IPS-NIHi7 (cell line): ENCODE measurements around the gene OR51V1.
"Not testable (repeated sequence)": the region's sequence is repeated elsewhere in the genome, so short reads cannot be mapped to it uniquely, and the experiment has no call there.

Experiments
- DNase-seq: peaks from one replicate; pipeline ENCODE4 v3.0.0; 2012; ENCODE audit warnings: mixed read lengths; ENCODE audit errors: extremely low spot score

OR51V1 gene

DNA sequence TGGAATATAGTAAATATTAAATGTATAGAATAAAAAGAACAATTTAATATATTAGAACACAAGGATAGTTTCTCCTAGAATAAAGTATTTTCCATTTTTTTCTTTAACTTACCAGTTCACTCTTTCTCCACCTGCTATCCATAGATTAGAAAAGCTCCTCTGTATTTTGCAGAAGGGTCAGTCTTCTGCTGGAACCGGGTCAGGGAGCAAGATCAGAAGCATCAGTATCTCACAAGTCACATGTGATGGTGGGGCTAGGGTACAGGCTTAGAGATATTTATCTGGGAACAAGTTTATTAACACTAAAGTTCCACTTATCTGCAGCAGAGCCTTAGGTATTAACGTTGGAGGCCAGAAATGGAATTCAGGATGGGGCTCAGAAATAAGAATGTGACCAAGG lies 28.6 kb downstream of the OR51V1 start:
- no peak for DNase-seq

DNA sequence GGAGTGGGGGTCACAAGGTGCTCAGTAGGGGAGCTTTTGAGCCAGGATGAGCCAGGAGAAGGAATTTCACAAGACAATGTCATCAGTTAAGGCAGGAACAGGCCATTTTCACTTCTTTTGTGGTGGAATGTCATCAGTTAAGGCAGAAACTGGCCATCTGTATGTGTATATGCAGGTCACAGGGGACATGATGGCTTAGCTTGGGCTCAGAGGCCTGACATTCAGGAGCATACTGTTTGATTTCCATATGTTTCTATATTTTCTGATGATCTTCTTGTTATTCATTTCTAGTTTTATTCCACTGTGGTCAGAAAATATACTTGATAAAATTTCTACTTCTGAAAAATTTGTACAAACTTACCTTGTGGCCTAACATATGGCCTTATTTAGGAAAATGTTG lies 34.6 kb downstream of the OR51V1 start:
- not testable (repeated sequence) for DNase-seq

DNA sequence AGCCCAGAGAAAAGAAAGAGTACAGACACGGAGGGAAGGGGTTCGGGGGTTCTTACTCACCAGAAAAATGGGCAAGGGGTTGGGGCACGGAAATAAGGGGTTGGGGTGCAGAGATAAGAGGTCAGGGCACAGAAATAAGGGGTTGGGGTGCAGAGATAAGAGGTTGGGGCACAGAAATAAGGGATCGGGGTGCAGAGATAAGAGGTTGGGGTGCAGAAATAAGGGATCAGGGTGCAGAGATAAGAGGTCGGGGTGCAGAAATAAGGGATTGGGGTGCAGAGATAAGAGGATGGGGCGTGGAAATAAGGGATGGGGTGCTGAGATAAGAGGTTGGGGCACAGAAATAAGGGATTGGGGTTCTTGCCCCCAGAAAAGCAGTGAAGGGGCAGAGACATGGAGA lies 35.7 kb downstream of the OR51V1 start:
- not testable (repeated sequence) for DNase-seq

DNA sequence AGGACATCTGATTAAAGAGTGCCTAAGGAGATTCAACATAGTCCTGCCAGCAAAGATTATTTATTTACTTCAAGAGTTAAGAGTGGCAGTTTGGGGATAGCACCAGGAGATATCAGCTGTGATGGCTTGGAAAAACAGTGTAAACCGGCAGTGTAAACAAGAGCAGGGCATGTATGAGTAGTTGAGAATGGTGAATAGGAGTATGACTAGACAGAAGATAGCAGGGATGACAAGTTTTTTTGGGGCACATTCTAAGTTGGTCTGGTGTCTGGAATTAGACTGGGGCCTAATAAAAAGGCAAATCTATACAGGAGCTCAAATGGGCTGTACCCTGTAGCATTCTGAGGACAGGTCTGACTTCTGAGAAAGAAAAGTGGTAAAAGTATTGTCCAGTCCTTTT lies 39.4 kb downstream of the OR51V1 start:
- DNase-seq = not testable (repeated sequence)

DNA sequence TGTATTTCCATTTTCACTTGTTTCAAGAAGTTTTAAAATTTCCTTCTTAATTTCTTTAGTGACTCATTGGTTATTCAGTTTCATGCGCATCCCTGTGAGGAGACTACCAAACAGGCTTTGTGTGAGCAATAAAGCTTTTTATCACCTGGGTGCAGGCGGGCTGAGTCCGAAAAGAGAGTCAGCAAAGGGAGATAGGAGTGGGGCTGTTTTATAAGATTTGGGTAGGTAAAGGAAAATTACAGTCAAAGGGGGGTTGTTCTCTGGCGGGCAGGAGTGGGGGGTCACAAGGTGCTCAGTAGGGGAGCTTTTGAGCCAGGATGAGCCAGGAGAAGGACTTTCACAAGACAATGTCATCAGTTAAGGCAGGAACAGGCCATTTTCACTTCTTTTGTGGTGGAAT lies 40.3 kb downstream of the OR51V1 start:
- not testable (repeated sequence) for DNase-seq

DNA sequence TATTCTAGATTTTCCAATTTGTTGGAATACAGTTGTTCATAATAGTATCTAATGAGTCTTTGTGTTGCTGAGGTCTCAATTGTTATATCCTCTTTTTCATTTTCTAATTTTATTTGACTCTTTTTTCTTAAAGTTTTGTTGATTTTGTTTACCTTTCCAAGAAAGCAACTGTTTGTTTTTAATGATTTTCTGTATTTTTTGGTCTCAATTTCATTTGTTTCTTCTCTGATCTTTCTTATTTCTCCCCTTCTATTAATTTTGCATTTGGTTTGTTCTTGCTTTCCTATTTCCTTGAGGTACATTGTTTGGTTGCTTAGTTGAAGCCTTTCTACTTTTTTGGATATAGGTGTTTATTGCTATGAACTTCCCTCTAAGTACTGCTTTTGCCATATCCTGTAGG lies 40.7 kb downstream of the OR51V1 start:
- DNase-seq = no peak

DNA sequence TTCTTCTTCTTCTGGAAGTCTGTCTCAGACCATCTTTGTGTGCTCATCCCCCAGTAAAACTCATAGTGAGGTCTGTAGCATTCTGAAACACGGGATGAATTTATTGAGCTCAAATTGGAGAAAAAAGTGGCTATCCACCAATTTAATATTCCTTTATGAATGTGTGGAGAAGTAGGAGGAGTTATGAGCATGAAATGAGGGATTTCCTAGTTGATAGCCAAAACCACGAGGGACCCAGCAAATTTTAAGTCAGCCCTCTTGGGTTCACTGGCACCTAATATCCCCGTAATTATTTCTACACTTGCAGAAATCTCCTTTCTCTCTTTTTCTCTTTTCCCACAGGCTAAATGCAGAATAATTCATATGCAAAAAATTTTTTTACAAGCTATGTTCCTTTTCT lies 45.8 kb downstream of the OR51V1 start, which contains the start of gene OR52A1:
TSS of gene OR52A1 (minus strand) at position 101 of the 400 bp plus-strand sequence. CDS start 2,388 bp downstream, outside the sequence.
- no peak for DNase-seq

DNA sequence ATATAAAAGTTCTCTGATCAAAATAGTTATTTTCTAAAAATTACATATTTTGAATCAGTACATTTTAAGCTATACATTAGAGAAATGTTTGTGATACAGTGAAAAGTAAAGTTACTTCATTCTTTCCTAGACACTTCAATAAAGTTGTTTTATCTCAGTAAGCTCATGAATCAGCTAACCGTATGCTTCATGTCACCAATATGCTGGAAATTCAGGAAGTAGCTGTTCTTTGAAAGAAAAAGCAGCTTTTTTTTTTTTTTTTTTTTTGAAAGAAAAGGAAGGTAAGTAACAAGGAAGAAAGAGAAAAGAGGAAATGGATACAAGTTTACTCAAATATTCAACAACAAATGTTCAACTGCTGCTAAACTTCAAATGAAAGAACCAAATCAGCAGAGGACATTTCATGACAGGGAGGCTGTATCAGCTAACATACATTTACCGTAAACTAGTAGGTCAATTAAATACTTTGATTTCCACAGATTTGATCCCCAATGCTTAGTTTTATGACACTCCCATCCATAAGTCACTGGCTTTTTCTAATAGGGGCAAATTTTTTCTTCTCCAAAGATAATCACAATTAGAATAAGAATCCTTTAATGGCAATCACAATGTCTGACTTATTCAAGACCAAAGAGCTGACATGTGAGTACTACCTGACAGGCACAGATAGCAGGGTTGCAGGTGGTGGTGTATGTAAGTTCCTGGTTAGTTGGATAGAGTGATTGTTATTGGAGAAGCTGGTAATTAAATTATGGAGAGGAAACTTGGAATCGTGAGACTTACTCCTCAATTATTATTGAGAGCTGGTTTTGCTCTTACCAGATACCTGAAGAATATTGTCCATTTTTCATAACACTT lies 46.7 kb downstream of the OR51V1 start:
- no peak for DNase-seq

DNA sequence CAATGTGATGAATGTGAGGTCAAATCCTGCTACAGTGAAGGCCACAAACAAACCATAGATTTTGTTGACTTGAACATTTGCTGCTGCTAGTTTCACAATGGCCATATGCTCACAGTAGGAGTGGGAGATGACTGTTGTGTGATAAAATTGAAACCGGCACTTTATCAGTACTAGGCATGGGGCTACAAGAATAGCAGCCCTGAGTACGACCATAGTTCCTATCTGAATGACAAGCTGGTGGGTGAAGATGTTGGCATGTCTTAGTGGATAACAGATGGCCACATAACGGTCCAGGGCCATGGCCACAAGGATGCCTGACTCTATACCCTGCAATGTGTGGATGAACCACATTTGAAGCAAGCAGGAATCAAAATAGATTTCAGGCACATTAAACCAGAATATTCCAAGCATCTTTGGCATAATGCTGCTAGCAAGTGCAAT lies 48.7 kb downstream of the OR51V1 start:
- DNase-seq = no peak
